GM12872 (cell line): ENCODE data around the gene TFCP2L1.

Source experiments
- CTCF ChIP-seq: IDR thresholded peaks from 3 replicates; pipeline ENCODE4 v1.5.1; 2011; ENCODE audit warnings: low read depth, mild to moderate bottlenecking, low read length, moderate library complexity; ENCODE audit not compliant: insufficient read depth

TFCP2L1 gene

DNA sequence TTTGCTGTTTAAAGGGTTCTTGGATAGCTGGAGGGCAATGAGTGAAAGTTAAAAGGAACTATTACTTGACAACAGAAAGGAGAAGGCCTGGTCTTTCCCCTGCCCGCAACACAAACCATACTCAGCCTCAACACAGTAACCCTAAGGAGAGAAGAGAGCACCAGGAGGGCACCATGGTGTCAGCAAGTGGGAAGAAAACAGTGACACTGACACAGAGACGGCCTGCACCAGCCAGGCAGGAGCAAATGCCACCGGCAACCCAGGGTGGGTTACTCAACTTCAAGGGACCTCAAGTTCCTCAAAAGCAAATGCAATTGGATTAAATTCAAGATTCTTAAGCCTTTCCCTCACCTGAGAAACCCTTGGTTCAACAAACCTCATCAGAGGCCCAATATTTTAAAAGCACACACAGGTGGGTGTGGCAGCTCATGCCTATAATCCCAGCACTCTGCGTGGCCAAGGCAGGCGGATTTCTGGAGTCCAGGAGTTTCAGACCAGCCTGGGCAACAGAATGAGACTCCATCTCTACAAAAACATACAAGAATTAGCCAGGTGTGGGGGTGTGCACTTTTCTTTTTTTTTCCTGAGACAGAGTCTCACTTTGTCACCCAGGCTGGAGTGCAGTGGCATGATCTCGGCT, 52.3 kb downstream of the TFCP2L1 start:
- TF ChIP-seq CTCF: no peak

GRCh38 chr2:121231385-121232000, 53.5 kb downstream of the TFCP2L1 start:
- no peak for TF ChIP-seq CTCF

GRCh38 chr2:121228521-121228920, 56.5 kb downstream of the TFCP2L1 start:
- no peak for TF ChIP-seq CTCF

GRCh38 chr2:121220995-121221394, 64.0 kb downstream of the TFCP2L1 start:
- no peak for TF ChIP-seq CTCF

DNA sequence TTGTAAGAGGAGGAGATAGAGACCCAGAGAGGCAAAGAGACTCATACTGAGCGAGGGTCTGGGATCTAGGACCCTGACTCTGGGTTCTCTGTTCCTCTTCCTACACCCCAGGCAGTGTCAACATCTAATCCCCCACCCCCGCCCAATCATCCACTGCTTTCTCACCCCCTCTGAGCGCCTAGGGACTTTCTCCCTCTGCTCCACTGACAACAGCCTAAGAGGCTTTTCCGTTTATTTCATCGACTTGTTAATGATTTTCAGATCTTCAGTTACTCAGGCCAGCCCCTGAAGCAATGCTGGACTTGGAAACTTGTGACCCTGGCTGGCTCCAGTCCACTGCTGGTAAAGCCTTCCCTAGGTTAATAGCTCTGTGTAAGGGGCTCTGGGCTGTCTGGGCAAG, 65.1 kb downstream of the TFCP2L1 start:
- no peak for TF ChIP-seq CTCF

DNA sequence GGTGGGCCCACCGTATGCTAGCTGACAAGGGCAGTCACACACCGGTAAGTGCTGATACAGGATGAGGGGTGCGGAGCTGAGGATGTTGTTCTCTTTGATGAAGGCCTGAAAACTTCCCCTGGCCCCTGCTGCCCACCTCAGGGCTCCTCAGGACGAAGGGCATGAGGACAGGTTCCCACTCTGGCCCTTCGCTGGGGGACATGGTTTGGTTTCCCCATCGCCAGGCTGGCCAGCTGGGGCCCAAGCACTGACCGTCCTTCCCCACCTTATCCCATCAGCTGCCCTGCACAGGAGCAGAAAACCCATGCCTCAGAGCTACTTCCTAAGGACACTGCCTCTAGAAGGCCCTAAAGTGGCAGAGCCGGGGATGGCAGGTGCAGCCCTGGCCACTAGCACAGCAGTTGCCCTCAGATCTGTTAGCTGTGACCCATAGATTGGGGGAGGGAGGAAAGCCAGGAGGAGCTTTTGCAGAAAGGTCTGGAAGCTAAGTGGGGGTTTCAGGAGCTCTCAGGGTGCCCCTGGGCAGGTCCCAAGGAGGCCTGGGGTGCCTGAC, 66.5 kb downstream of the TFCP2L1 start:
- TF ChIP-seq CTCF: no peak

DNA sequence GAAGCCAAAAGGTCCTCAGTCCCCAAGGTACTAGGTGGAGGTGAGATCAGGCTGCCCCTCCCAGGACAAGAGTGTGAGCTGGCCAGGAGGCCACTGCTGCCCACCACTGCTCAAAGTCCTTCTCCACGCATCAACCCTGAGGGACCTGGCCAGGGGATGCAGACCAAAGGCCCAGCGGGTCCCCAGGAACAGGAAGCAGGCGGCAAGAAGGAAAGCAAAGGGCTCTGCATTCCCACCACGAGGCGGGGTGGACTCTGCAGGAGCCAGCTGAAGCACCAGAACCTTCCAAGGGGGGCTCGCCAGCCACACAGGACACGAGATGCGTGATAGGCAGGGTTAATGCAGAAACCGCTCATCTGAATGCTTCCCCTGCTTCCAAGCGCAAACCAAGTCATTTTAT, 67.4 kb downstream of the TFCP2L1 start:
- TF ChIP-seq CTCF: no peak
